ENCODE measurements around the gene FAT1.

The FAT1 gene

GRCh38 chr4:186553717-186554116 is 169.9 kb downstream of the FAT1 start:
- no peak overlapping the region for H3K4me3 ChIP-seq (ENCODE audit: low read depth, low read length)
- DNase-seq (ENCODE audit: low read depth) = no peak

- no peak for DNase-seq (ENCODE audit: low read depth)
- H3K4me3 ChIP-seq (ENCODE audit: low read depth, low read length) = no peak overlapping the region
These were observed 171.8 kb downstream of the FAT1 start for GRCh38 chr4:186551849-186552248.

- H3K4me3 ChIP-seq (ENCODE audit: low read depth, low read length) = no peak overlapping the region
- no peak for DNase-seq (ENCODE audit: low read depth)
These were observed 178.2 kb downstream of the FAT1 start for GRCh38 chr4:186545436-186545835.

- no peak for DNase-seq (ENCODE audit: low read depth)
- H3K4me3 ChIP-seq (ENCODE audit: low read depth, low read length) = no peak overlapping the region
These were observed 180.4 kb downstream of the FAT1 start for GRCh38 chr4:186543206-186543605.

- H3K4me3 ChIP-seq (ENCODE audit: low read depth, low read length) = no peak overlapping the region
- no peak for DNase-seq (ENCODE audit: low read depth)
These were observed 181.9 kb downstream of the FAT1 start for GRCh38 chr4:186541801-186542200.

GRCh38 chr4:186537843-186538521 is 185.7 kb downstream of the FAT1 start:
- no peak for DNase-seq (ENCODE audit: low read depth)
- H3K4me3 ChIP-seq (ENCODE audit: low read depth, low read length) = no peak overlapping the region
